Stromal cell of bone marrow (primary cell): ENCODE data around the gene PRKN.

Source experiments
- DNase-seq: peaks from one replicate; pipeline ENCODE4 v3.0.0-alpha.2; 2012; ENCODE audit warnings: low read depth

PRKN gene

GRCh38 chr6:161303628-161304340 lies 1423.8 kb downstream of the PRKN start:
- peak; percentile 40 for DNase-seq

- no peak for DNase-seq
These were observed 1424.6 kb downstream of the PRKN start for GRCh38 chr6:161302949-161303348.

GRCh38 chr6:161301338-161301737 lies 1426.2 kb downstream of the PRKN start:
- peak; percentile 56 for DNase-seq

- no peak for DNase-seq
These were observed 1426.7 kb downstream of the PRKN start for GRCh38 chr6:161300823-161301222.

- no peak for DNase-seq
These were observed 1427.8 kb downstream of the PRKN start for GRCh38 chr6:161299726-161300125.
